Ascending aorta (tissue), 2 donors: Measurements from ENCODE around the gene RAB1A. TPM values are rescaled to one million over a fixed set of nuclear protein-coding genes. Genes with fewer than 3 reads are reported as not detected.
A peak's percentile ranks its signal among the peaks of the same experiment; 100 is the strongest.

Experiments
- DNase-seq, 2 donors: peaks; one replicate each; pipeline ENCODE4 v3.0.0-alpha.2; 2019; ENCODE audit warnings: low spot score in 2 of 2
- H3K27ac ChIP-seq, 2 donors: fragments of 200-600 bp; sonication (generic); one replicate each; pipeline ENCODE4 v1.5.1; 2016 to 2017; ENCODE audit warnings: mild to moderate bottlenecking in 1 of 2
- H3K27me3 ChIP-seq: fragments of 200-600 bp; sonication (generic); one replicate; pipeline ENCODE4 v1.5.1; 2017
- H3K36me3 ChIP-seq, 2 donors: fragments of 200-600 bp; sonication (generic); one replicate each; pipeline ENCODE4 v1.5.1; 2016
- H3K4me1 ChIP-seq, 2 donors: fragments of 200-600 bp; sonication (generic); one replicate each; pipeline ENCODE4 v1.5.1; 2016 to 2017; ENCODE audit warnings: mild to moderate bottlenecking in 1 of 2
- H3K4me3 ChIP-seq, 2 donors: fragments of 200-600 bp; sonication (generic); one replicate each; pipeline ENCODE4 v1.5.1; 2016 to 2017; ENCODE audit warnings: mild to moderate bottlenecking in 1 of 2
- H3K9me3 ChIP-seq, 2 donors: fragments of 200-600 bp; sonication (generic); one replicate each; pipeline ENCODE4 v1.5.1; 2016
- CTCF ChIP-seq, 3 experiments: fragments of 200-600 bp in 2 of 3; fragments of 450-650 bp in 1 of 3; sonication (generic) in 2 of 3; IDR thresholded peaks; one replicate each; pipeline ENCODE4 v1.5.1; 2016 to 2019; ENCODE audit warnings: antibody characterized with exemption in 3 of 3, mild to moderate bottlenecking in 1 of 3, moderate library complexity in 1 of 3
- intact Hi-C: fragments of 100-400 bp; cut with DNase I; formaldehyde crosslinking; loops from one replicate; pipeline ENCODE4 v1.15.1; 2023
- total RNA-seq: library from RNA; depleted of rRNA; stranded (reverse); fragments of >200 nt; gene quantifications from one replicate; pipeline ENCODE4 v1.1.0, GENCODE V29; 2016

The RAB1A gene
- total RNA-seq, 1 donor from 2014 or later = 56.4 TPM

GRCh38 chr2:65070172-65070830, 59.6 kb downstream of the RAB1A start:
- intact Hi-C loops = no loop called here
- Histone ChIP-seq H3K27ac (peak overlapping the region; percentile 62 to 67), H3K36me3 (peaks cover 33 to 36% of the 10 kb centered on the region in 2 donors), H3K4me3 (no peak overlapping the region), H3K4me1 (peaks cover 3 to 37% of the 10 kb centered on the region in 2 donors), H3K27me3 (no peaks in the 10 kb centered on the region), H3K9me3 (no peaks in the 10 kb centered on the region)
- DNase-seq = no peak
- peak in 1 of 3 experiments; percentile 19 for TF ChIP-seq CTCF (IDR thresholded peaks at IDR 0.05)

GRCh38 chr2:65069439-65069824, 60.5 kb downstream of the RAB1A start:
- Histone ChIP-seq H3K9me3 (no peaks in the 10 kb centered on the region), H3K27me3 (no peaks in the 10 kb centered on the region), H3K27ac (peak overlapping the region; percentile 62 to 67), H3K4me3 (no peak overlapping the region), H3K36me3 (peaks cover 33 to 36% of the 10 kb centered on the region in 2 donors), H3K4me1 (peaks cover 7 to 40% of the 10 kb centered on the region in 2 donors)
- intact Hi-C loops = no loop called here
- no peak for TF ChIP-seq CTCF (IDR thresholded peaks at IDR 0.05)
- DNase-seq = no peak

- Histone ChIP-seq H3K27ac (peak overlapping the region; percentile 62 to 67), H3K9me3 (no peaks in the 10 kb centered on the region), H3K4me1 (peaks cover 7 to 52% of the 10 kb centered on the region in 2 donors), H3K4me3 (no peak overlapping the region), H3K36me3 (peaks cover 20 to 23% of the 10 kb centered on the region in 2 donors), H3K27me3 (no peaks in the 10 kb centered on the region)
- DNase-seq = no peak
- intact Hi-C loops = no loop called here
- no peak for TF ChIP-seq CTCF (IDR thresholded peaks at IDR 0.05)
These were observed 61.9 kb downstream of the RAB1A start for GRCh38 chr2:65067806-65068553.

GRCh38 chr2:65064728-65065552, 65.0 kb downstream of the RAB1A start:
- Histone ChIP-seq H3K4me3 (peak overlapping the region; percentile 18 to 33), H3K36me3 (no peaks in the 10 kb centered on the region), H3K4me1 (peaks cover 7 to 56% of the 10 kb centered on the region in 2 donors), H3K9me3 (no peaks in the 10 kb centered on the region), H3K27ac (peak overlapping the region; percentile 55 to 56), H3K27me3 (no peaks in the 10 kb centered on the region)
- DNase-seq = peak; percentile 66 to 92
- peak; percentile 71 to 72 (median 72) for TF ChIP-seq CTCF (IDR thresholded peaks at IDR 0.05)
- intact Hi-C loops = loop anchor here (2.0 to 5.0 kb wide), 4 partner anchors 66 to 162 kb away; partner anchors contain the start of genes ACTR2 and RAB1A
